Adrenal gland (tissue), 5 donors: Measurements from ENCODE around the gene BMP5.

ENCODE experiments used
- POLR2A ChIP-seq, 2 donors: fragments of 450-650 bp; IDR thresholded peaks; one replicate each; pipeline ENCODE4 v1.6.1; 2017; ENCODE audit warnings: antibody characterized with exemption in 2 of 2, mild to moderate bottlenecking in 2 of 2, moderate library complexity in 1 of 2
- TF ChIP-seq, protein P1 (sequence below), 6 experiments: fragments of 450-650 bp in 4 of 6; fragments of 200-600 bp in 2 of 6; sonication (generic) in 1 of 6; IDR thresholded peaks; 1 replicate in 5 of 6; 2 replicates in 1 of 6; pipeline versions ENCODE4 v1.5.1 to v1.8.0; 2016 to 2021; ENCODE audit warnings: antibody characterized with exemption in 6 of 6, mild to moderate bottlenecking in 2 of 6, moderate library complexity in 1 of 6
- donor health status: DM: no; HTN: no; CAD: no.

GRCh38 chr6:55774286-55775028 is 100.9 kb downstream of the BMP5 start:
- TF ChIP-seq POLR2A (IDR thresholded peaks at IDR 0.05): no peak
- TF ChIP-seq, protein P1, sequence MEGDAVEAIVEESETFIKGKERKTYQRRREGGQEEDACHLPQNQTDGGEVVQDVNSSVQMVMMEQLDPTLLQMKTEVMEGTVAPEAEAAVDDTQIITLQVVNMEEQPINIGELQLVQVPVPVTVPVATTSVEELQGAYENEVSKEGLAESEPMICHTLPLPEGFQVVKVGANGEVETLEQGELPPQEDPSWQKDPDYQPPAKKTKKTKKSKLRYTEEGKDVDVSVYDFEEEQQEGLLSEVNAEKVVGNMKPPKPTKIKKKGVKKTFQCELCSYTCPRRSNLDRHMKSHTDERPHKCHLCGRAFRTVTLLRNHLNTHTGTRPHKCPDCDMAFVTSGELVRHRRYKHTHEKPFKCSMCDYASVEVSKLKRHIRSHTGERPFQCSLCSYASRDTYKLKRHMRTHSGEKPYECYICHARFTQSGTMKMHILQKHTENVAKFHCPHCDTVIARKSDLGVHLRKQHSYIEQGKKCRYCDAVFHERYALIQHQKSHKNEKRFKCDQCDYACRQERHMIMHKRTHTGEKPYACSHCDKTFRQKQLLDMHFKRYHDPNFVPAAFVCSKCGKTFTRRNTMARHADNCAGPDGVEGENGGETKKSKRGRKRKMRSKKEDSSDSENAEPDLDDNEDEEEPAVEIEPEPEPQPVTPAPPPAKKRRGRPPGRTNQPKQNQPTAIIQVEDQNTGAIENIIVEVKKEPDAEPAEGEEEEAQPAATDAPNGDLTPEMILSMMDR (IDR thresholded peaks at IDR 0.05): no peak
